A673 (cell line): Measurements from ENCODE around the gene AMY2B. TPM values are rescaled to one million over a fixed set of nuclear protein-coding genes. Genes with fewer than 3 reads are reported as not detected.

Experiments used
- BruUV-seq: library from RNA; stranded (reverse); fragments of 400-500 nt; replicated peaks from 2 replicates; lab custom pipeline; 2021; lab: Mats Ljungman, UMichigan
- CTCF ChIA-PET: fragments of 300-600 bp; sonication (Branson Sonifier 250); formaldehyde crosslinking; loops from one replicate; lab custom pipeline; 2022; ENCODE audit warnings: antibody characterized with exemption; lab: Charles Lee
- POLR2A ChIA-PET: fragments of 300-600 bp; sonication (Branson Sonifier 250); formaldehyde crosslinking; loops from one replicate; lab custom pipeline; 2022; ENCODE audit warnings: antibody characterized with exemption; ENCODE audit not compliant: low non-redundant PET; lab: Charles Lee
- DNase-seq: peaks from one replicate; pipeline ENCODE4 v3.0.0-alpha.2; 2015; ENCODE audit warnings: low spot score
- H3K27ac ChIP-seq: fragments of 200-600 bp; sonication (generic); 2 replicates; pipeline ENCODE4 v1.5.1; 2016; ENCODE audit warnings: mixed run types, low read depth, mild to moderate bottlenecking, mixed read lengths, antibody characterized with exemption, low read length; ENCODE audit not compliant: poor library complexity, severe bottlenecking
- H3K27me3 ChIP-seq: fragments of 200-600 bp; sonication (generic); replicated peaks from 2 replicates; pipeline ENCODE4 v1.6.1; 2017; ENCODE audit warnings: mixed run types, low read depth, mild to moderate bottlenecking, mixed read lengths, antibody characterized with exemption, low read length; ENCODE audit not compliant: insufficient read depth, poor library complexity
- H3K36me3 ChIP-seq: fragments of 200-600 bp; sonication (generic); 2 replicates; pipeline ENCODE4 v1.6.1; 2016; ENCODE audit warnings: mixed run types, mild to moderate bottlenecking, mixed read lengths, antibody characterized with exemption, low read length; ENCODE audit not compliant: insufficient read depth, poor library complexity, severe bottlenecking
- H3K4me1 ChIP-seq: fragments of 200-600 bp; sonication (generic); 2 replicates; pipeline ENCODE4 v1.6.1; 2017; ENCODE audit warnings: mixed run types, mild to moderate bottlenecking, mixed read lengths, antibody characterized with exemption, low read length; ENCODE audit not compliant: insufficient read depth, poor library complexity, severe bottlenecking
- H3K4me3 ChIP-seq: fragments of 200-600 bp; sonication (generic); 2 replicates; pipeline ENCODE4 v1.5.1; 2016; ENCODE audit warnings: low read depth, mixed run types, mild to moderate bottlenecking, mixed read lengths, low read length; ENCODE audit not compliant: poor library complexity, severe bottlenecking
- H3K9me3 ChIP-seq: fragments of 200-600 bp; sonication (generic); 2 replicates; pipeline ENCODE4 v1.6.1; 2016; ENCODE audit warnings: mixed run types, low read depth, mild to moderate bottlenecking, mixed read lengths, antibody characterized with exemption, low read length; ENCODE audit not compliant: poor library complexity, severe bottlenecking
- EZH2 ChIP-seq: fragments of 200-600 bp; sonication (generic); IDR thresholded peaks from 2 replicates; pipeline ENCODE4 v1.6.1; 2017; ENCODE audit warnings: borderline replicate concordance, low read depth, mild to moderate bottlenecking, mixed read lengths, antibody characterized with exemption, low read length; ENCODE audit not compliant: poor library complexity, severe bottlenecking
- intact Hi-C: fragments of 100-400 bp; cut with micrococcal nuclease; formaldehyde crosslinking; loops from one replicate; pipeline ENCODE4 v1.10.0; 2022; ENCODE audit not compliant: unreplicated experiment
- total RNA-seq: library from RNA; stranded (reverse); gene quantifications from 2 replicates; pipeline ENCODE4 v1.2.3, GENCODE V29; 2021
- TF ChIP-seq, protein P1 (sequence below): fragments of 300-800, 200-600 bp; sonication (generic); conservative IDR thresholded peaks from 2 replicates; pipeline ENCODE4 v1.5.1; 2017; ENCODE audit warnings: low read depth, mild to moderate bottlenecking, antibody characterized with exemption, low read length, moderate library complexity, mixed read lengths

Gene AMY2B
- total RNA-seq, 1 experiment from 2014 or later: 1.4 TPM

DNA sequence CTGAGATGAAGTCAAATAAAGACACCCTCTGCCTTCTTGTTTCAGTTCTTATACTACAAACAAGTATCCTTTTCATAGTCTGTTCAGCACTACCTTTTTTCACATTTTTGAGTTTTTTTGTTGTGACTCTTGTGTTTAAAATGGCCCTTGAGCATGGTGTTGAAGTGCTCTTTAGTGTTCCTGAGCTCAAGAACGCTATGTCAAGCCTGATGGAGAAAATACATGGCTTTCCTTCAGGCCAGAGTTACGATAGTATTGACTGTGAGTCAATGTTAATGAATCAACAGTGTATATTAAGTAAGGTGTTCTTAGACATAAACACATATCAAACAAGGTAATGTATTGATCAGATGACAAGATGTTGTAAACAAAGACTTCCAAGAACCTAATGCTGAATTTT, 33.2 kb upstream of the AMY2B start:
- peaks cover 74% of the 10 kb centered on the region for H3K36me3 ChIP-seq
- H3K4me1 ChIP-seq: no peaks in the 10 kb centered on the region
- BruUV-seq: no TSS peak

DNA sequence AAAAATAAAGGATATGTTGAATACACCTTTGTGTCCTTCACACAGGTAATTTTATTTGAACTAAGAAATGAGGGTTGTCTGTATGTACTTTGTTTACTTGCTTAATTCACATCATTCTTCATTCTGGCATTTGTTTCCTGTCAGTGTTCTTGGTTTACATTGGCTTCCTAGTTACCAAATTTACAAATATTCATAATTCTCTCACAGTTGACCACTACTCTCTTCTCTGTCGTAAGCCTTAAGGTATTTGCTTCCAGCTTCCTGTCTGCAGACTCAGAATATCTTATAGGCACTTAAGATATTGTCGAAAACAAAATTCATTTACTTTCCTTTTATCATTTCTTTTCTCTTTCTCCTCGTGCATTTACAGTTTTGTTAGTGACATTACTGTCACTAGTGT, 30.0 kb upstream of the AMY2B start:
- Histone ChIP-seq H3K4me3 (no peak overlapping the region), H3K27ac (no peak overlapping the region), H3K4me1 (no peaks in the 10 kb centered on the region), H3K27me3 (no peaks in the 10 kb centered on the region), H3K9me3 (no peaks in the 10 kb centered on the region), H3K36me3 (peaks cover 80% of the 10 kb centered on the region)
- BruUV-seq: no TSS peak
- ChIA-PET CTCF (no interaction called here), POLR2A (no interaction called here)
- TF ChIP-seq EZH2: no peak
- TF ChIP-seq, protein P1, sequence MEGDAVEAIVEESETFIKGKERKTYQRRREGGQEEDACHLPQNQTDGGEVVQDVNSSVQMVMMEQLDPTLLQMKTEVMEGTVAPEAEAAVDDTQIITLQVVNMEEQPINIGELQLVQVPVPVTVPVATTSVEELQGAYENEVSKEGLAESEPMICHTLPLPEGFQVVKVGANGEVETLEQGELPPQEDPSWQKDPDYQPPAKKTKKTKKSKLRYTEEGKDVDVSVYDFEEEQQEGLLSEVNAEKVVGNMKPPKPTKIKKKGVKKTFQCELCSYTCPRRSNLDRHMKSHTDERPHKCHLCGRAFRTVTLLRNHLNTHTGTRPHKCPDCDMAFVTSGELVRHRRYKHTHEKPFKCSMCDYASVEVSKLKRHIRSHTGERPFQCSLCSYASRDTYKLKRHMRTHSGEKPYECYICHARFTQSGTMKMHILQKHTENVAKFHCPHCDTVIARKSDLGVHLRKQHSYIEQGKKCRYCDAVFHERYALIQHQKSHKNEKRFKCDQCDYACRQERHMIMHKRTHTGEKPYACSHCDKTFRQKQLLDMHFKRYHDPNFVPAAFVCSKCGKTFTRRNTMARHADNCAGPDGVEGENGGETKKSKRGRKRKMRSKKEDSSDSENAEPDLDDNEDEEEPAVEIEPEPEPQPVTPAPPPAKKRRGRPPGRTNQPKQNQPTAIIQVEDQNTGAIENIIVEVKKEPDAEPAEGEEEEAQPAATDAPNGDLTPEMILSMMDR: no peak
- intact Hi-C loops: no loop called here
- DNase-seq: no peak

More for the DNA sequence above, 33.2 kb upstream of the AMY2B start:
- TF ChIP-seq, protein P1: no peak
- TF ChIP-seq EZH2: no peak
- Histone ChIP-seq H3K27me3 (no peaks in the 10 kb centered on the region), H3K27ac (no peak overlapping the region), H3K9me3 (no peaks in the 10 kb centered on the region), H3K4me3 (no peak overlapping the region)
- intact Hi-C loops: no loop called here
- CTCF ChIA-PET: no interaction called here
- POLR2A ChIA-PET: no interaction called here
- no peak for DNase-seq

DNA sequence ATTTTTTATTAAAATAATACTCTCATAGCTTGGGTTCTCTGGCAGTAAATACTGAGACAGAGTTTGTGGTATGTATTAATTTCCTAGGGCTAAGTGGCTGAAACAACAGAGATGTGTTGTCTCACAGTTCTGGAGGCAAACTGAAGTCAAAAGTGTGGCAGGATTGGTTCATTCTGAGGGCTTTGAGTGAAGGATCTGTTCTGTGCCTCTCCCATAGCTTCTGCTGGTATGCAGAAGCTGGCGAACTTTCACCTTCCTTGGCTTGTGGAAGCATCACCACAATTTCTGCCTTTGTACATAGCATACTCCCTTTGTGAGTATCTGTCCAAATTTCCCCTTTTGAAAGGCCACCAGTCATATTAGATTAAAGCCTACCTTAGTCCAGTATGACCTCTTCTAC, 24.9 kb upstream of the AMY2B start:
- TF ChIP-seq EZH2: no peak
- TF ChIP-seq, protein P1: no peak
- Histone ChIP-seq H3K9me3 (no peaks in the 10 kb centered on the region), H3K27ac (no peak overlapping the region), H3K36me3 (peaks cover 66% of the 10 kb centered on the region), H3K4me3 (no peak overlapping the region), H3K27me3 (no peaks in the 10 kb centered on the region), H3K4me1 (no peaks in the 10 kb centered on the region)
- intact Hi-C loops: no loop called here
- BruUV-seq: no TSS peak
- no peak for DNase-seq
- ChIA-PET POLR2A (no interaction called here), CTCF (no interaction called here)
